Stimulated activated CD8-positive, alpha-beta memory T cell treated with anti-CD3 and anti-CD28 coated beads, Interleukin-7, amount 100 ng/mL, for 4 hours (primary cell): Measurements from ENCODE around the gene PAWR.
"Not testable (repeated sequence)": the region's sequence is repeated elsewhere in the genome, so short reads cannot be mapped to it uniquely, and the experiment has no call there.

ENCODE experiments used
- DNase-seq, 2 donors: peaks; one replicate each; pipeline ENCODE4 v3.0.0-alpha.2; 2020; ENCODE audit warnings: low read depth in 2 of 2

PAWR gene

DNA sequence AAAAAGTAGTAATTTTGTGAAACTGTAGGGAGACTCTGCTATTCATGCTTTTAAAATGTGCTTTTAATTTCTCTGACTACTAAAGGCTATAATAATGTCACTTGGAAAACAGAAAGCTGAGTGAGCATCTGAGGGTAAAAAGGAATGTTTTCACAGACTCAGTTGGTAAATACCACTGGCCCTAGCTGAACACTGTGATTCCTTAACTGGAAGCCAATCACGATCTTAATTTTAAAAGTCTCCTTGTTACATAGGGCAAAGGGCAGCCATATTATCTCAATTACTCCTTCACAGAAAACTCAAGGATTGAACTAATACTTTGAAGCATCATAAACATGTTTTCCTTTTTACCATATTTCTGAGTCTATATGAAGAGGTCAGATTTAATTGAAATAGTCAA is 41.9 kb downstream of the PAWR start:
- no peak for DNase-seq

GRCh38 chr12:79646843-79647242 is 43.9 kb downstream of the PAWR start:
- DNase-seq, result not testable (repeated sequence)

- DNase-seq, result no peak
Measured at GRCh38 chr12:79645235-79645630, 45.5 kb downstream of the PAWR start.

DNA sequence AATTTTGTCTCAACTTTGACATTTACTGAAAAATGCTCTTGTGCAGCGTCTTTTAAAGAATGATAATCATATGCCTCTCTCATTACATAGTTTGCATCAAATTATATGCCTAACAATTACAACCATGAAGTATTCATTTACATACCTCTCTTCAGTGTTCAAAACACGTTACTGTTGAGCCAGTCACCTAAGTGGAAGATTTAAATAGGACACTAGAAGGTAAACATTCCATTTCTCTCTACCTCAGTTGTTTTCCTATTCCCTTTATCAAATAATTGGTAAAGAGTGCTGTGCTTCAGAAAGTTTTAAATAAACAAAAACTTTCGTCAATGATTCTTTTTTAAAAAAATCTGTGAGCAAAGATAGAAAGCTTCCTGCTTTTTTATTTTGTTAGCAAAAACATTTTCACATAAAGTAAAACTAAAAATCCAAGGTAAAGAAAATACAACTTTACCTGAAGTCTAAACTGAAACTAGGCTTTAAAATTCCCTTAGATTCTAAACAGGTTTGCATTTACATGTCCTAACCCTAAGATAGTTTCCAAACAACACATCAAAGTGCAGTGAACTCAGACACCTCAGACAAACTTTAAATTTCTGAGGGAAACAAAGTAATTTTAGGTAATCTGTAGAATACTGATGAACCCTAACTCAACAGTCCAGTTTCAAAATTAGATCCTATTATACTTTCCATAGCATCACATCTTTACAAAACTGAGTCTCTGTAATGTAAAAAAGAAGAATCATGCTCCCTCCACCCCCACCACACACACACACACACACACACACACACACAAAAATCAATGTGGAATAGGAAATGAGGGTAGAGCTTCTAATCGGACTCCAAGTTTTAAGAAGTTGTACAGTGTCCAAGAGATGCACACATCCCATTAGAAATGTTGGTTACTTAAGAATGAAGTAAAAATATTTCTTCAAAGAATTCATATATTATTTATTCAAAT is 46.2 kb downstream of the PAWR start:
- no peak for DNase-seq

DNA sequence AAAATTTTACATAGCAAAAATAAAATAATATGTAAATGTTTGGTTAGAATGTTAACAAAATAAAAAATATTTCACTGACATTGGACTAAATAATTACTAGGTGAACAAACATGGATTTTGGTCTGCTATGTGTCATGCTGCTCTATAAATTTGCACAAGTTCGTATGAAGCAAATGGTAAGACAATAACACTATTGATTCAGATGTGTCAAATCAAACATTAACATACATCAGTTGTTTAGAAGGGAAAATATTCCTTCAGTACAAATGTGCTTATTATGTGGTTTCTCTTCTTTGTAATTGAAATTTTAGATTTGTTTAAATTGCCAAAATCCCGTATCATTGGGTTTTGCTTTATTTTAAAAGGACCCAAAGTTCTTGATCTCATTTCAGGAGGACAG is 46.9 kb downstream of the PAWR start:
- DNase-seq, result no peak

DNA sequence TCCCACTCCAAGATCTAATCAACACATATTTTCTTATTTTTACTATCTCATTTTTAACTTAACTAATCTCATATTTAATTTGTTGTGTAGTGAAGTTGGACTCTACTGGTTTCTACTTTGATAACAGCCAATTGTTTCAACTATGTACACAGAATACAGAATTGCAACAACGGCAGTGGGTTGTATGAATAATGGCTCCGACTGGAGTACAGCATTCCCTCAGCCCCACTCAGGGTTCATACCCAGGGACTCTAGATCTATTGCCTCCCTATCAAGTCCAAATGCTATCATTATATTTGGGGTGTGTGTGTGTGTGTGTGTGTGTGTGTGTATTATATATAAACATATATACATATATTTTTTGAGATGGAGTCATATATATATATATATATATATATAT is 52.3 kb downstream of the PAWR start:
- no peak for DNase-seq

- no peak for DNase-seq
Measured at GRCh38 chr12:79637093-79637492, 53.7 kb downstream of the PAWR start.

DNA sequence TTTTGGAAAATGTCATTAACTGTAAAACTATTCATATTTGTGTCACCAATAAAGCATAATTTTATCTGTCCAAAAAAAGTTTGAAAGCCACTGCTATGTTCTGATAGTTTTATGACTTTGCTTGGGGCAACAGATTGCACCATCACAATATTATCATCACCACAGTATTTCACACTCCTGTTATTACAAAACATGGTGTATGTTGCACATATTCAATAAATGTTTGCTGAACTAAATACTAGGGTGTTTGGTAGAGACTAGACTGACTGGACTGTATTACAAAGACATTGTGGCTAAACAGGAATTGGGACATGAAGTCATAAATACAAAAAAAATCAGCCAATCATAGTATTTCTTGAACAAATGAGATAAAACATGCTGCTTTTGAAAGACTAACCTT is 55.1 kb downstream of the PAWR start:
- DNase-seq, result no peak

DNA sequence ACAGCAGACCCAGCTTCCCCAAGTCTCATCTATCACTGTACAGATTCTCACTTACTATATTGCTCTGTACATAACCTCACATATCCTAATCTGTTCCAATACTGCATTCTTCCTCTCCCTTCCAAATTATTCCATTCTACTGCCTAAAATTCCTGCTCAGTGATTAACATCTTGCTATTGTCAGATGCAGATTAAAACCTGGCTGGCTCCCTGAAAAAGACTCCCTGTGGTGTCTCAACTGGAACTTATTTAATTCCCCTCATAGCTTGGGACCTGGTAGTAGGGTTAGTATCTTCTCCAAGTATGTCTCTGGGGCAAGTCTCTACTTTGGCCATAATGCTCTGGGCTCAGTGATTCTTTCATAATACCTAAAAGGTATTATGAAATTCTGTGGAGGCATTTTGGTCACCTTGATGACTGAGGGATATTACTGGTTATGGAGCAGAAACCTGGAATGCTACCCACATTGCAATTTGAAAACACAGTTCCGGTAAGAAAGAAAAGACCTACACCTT is 55.8 kb downstream of the PAWR start:
- DNase-seq, result no peak

DNA sequence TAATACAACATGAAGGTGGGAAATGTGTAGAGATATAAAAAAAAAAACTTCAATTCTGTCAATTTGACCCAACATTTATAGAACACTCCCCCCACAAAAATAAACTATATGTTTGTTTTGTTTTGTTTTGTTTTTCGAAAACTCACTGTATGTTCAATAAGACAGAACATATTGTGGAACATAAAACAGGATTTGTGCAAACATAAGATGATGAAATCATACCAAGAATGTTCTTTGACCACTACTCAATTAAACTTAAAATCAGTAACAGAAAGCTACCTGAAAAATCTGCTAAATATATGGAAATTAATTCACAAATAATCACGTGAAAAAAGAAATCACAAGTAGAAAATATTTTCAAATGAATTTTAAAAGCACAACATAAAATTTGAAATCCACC is 61.2 kb downstream of the PAWR start:
- no peak for DNase-seq

- not testable (repeated sequence) for DNase-seq
Measured at GRCh38 chr12:79626735-79627134, 64.0 kb downstream of the PAWR start.

DNA sequence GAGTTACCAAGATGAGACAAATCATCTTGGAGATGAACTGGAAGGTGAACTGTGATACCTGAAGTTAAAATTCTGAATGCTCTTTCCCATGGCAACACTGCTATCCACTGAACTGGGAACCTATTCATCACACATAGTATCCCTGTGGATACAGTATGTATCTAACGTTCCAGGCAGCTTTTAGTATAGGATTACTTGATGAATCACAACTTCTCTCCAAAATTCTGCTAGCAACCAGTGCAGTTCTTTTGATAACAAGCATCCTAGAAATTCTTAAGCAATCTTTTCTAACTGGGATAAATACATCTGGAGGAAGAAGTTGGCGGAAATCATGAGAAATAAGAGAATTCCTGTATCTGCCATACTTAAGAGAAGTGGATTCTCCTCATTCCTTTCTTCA is 66.4 kb downstream of the PAWR start:
- DNase-seq, result no peak

GRCh38 chr12:79619872-79620562 is 70.7 kb downstream of the PAWR start:
- no peak for DNase-seq

GRCh38 chr12:79618848-79619404 is 71.8 kb downstream of the PAWR start:
- no peak for DNase-seq

- no peak for DNase-seq
Measured at GRCh38 chr12:79617696-79618095, 73.1 kb downstream of the PAWR start.

DNA sequence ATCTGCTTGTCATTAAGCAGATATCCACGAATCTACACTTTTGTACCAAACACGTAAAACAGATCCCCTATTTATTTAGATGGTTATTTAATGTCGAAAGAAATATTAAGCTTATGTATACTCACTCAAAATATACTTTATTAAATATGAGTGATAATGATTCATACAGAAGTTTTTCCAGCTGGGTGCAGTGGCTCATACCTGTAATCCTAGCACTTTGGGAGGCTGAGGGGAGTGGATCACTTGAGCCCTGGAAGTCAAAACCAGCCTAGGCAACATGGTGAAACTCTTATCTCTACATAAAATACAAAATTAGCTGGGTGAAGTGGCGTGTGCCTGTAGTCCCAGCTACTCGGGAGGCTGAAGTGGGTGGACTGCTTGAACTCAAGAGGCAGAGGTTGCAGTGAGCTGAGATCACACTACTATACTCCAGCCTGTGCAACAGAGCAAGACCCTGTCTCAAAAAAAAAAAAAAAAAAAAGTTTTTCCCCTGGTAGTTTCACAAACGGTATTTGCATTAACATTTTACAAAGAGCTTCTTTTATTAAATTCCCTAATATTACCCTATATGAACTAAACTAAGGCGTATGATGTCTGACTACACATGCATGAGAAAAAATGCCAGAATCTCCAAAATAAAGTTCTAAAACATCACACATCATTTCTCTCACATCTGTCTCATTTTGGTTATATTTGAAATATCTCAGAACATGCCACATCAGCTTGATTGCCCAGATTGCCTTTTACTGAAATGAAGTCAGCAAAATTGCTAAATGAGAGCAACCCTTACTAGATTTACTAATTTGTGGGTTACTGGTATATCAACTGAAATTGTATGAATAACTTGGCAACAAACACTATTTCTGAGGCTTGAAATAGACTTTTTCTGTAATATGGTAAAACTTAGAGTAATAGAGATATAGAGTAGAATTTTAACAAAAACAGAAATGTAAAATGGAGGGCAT is 74.9 kb downstream of the PAWR start:
- no peak for DNase-seq

DNA sequence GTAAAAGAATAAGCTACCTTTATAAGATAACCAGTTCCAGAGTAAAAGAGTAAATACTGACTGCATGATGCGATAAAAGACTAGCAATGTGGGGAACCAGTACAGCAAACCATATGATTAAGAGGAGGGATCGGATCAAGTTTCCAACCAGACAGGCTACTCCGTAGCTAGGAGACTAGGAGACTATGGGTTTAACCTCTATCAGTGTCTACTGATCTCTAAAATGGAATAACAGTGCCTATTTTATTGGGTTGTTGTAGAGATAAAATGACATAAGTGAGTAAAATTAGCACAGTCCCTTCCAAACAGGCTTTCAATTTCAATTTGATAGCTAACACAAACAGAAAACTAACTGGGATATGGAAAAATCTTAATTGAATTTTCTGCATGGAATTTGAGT is 76.0 kb downstream of the PAWR start:
- DNase-seq, result no peak

- no peak for DNase-seq
Measured at GRCh38 chr12:79601908-79602307, 88.9 kb downstream of the PAWR start.

- DNase-seq, result no peak
Measured at GRCh38 chr12:79597910-79598309, 92.9 kb downstream of the PAWR start.

GRCh38 chr12:79596719-79597350 is 93.9 kb downstream of the PAWR start:
- no peak for DNase-seq

GRCh38 chr12:79595273-79595672 is 95.5 kb downstream of the PAWR start:
- no peak for DNase-seq
